HG03025 (cell line): Measurements from ENCODE around the gene BBS7.

Experiments
- ATAC-seq: cut with Tn5 transposase; IDR thresholded peaks from one replicate; pipeline ENCODE4 v1.9.1; 2021; ENCODE audit warnings: mild to moderate bottlenecking, moderate library complexity; ENCODE audit not compliant: unreplicated experiment, low FRiP score

BBS7 gene

DNA sequence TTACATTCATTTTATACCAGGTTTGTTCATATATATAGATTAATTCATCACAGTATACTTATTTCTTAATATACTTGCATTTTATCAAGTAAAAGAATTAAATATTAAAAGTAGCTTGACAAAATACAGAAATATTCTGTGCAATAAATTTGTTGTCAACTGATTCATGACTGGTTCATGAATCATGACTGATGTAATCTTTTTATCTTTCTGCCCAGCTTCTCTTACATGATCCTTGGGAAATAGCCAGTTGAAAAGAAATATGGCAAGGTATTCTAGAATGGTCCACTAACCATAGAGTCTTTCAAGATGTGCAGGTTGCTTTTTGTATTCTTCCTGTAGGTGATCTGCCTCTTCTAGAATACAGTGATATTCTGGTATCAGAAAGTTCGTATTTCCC is 42.4 kb downstream of the BBS7 start:
- ATAC-seq, result no peak

DNA sequence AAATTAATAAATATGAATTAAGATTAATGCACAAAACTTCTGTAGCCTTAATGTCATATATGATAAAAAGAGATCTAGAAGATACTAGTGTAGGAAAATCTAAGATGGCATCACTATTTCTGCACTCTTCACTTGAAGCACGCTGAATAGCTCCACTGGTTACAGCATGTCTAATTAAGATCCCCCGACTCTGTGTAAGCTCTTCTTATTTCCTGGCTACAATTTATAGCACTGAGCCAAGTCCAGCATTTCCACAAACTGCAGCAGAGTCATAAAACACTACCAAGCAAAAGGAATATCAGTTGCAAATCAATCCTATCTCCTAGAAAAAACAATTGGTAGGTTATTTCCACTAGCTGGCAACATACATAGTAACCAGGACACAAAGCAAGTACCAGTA is 45.3 kb downstream of the BBS7 start:
- ATAC-seq, result no peak

DNA sequence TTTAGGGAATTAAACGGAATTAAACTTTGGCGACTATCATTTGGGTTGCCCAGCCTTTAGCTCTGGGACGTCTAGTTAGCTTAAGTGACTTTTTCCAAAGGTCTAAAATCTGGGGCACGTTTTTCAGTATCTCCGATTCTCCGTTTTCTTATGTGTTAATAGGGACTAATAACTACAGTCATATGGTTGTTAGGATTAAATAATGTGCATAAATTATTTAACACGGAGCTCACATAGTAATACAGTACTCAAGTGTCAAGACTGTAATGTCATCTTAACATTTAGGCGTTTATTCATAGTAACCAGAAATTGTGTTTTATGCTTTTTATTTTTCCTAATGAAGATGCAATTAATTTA is 46.1 kb downstream of the BBS7 start:
- ATAC-seq, result no peak

DNA sequence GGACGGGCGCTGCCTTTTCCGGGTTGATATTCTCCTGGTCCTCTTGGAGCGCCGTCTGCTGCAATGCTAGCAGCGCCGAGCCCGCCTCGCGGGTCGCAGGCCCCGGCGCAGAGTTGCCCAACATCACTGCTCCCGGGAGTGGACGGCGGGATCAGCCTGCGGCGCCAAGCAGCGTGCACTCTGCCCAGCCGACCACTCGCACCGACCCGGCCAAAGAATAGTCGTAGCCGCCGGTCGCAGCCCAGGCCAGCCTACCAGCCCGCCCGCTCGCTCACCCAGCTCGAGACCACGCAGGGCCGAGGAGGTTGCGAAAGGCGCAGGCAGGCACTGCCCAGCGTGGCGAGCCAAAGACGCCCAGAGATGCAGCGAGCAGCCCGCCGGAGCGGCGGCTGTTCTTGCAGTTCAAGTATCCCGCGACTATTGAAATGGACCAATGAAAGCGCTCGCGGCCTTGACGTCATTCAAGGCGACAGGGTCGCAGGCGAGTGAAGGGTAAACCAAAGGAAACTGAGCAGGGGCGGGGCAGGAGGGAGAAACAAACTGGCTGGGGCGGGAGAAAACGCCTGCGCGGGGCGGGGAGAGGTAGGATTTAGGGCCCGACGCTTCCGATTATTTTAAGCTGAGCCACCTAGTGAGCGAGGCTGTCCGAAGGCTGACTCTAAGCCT is 46.6 kb downstream of the BBS7 start, which contains the start of gene CCNA2:
CCNA2 (minus strand) TSS at position 379 of the 666 bp plus-strand sequence; CDS start at position 124, 255 bp downstream.
- ATAC-seq, result peak; percentile 94

DNA sequence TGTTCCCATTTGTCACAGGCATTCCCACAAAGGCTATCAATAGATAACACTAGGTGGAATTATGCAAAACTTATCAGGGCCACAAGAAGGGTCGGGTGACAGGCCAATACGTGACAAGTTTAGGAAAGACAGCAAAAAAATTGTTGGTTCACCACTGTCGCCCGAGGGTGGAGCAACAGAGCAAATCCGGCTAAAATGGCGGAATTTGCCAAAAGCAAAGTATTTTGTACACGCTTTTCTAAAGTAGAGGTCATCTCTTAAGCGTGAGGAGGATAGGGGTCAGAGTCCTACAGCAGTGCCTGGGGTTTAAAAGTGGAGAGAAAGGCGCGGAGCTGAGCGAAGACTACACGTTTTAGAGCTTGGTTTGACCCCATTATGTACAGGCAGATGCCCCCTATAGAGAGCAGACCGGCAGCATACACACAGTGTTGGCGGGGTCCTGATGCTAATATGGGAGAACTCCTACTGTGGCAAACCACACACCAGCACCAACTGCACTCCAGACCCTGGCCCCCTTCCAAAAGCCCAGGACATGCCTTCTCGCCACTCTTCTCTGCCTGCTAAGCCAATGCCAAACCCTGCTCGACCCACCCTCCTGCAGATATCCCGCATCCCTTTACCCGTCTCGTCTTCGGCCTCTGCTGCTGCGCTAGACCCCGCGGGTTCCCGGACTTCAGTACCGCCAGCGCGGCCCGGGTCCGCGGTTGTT is 47.3 kb downstream of the BBS7 start:
- peak; percentile 50 for ATAC-seq

DNA sequence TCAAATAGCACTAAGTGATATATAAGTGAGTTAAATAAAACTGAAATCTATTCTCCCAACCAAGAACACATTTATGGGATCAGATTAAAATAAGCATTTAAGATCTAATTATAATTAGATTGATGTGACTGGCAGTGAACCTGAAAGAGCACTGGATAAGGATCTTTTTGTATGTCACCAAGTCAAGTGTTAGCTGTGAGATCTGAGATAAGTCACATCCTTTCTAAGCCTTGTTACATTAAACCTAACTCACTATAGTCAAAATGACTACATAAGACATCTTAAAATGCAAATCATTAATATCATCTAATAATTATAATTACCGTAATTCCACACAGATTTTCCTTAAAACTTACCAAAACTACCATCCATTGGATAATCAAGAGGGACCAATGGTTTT is 48.2 kb downstream of the BBS7 start:
- ATAC-seq, result no peak

DNA sequence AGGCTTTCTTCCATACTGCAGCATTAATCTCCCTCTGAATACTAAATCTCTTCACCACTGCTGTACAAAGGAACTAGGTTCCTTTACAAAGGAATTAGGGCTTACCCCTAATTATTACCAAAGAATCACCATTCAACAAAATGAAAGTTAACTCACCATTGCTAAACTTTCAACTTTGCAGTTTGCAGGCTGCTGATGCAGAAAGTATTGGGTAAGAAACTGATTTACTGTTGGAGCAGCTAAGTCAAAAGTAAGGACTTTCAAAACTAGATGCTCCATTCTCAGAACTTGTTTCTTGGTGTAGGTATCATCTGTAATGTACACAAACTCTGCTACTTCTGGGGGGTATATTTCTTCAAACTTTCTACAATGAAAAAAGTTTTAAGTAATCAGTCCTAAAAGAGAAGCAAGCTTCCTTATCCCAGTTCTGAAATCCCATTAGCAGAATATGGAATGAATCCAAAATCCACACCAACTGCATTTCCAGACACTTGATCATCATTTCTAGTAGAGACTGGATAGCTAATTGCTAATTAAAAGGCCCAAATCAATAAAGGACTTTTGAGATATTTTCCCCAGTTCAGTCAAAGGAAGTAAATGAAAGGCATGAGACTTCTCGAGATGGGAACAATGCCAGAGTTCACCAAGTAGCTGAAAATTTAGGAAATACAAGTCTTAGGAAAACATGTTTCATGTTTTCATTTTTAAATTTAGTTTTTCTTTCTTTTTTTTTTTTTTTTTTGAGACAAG is 50.9 kb downstream of the BBS7 start:
- ATAC-seq, result no peak

DNA sequence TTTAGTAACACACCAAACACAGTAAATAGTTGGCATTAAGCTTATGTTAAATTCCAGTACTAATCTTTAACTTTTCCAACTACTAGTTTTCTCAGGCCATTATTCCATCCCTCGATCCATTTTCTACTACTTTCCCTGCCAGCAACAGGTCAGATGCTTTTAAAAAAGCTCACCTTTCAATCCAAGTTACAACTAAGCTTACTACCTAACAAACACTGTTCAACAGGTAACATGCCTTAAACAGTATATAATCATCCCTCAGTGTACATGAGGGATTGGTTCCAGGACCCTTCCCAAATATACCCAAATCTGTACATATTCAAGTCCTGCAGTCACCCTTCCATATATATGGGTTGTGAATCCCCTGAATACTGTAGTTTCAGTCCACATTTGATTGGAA is 52.1 kb downstream of the BBS7 start:
- ATAC-seq, result no peak

DNA sequence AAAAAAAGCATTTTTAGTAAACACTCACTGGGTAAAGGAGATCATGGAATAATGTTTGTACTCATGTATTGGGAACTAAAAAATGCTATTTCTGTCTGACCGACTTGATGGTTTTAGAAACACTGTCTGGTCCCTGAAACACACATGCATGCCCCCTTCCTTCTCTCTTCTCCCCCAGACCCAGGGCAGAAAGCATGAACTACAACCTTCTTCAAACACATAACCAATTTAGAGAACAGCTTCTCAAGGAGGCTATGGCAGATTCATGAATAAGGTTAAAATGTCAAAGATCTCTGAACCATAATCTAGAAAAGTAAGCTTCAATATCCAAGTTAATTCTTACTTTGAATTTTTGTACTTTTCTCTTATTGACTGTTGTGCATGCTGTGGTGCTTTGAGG is 52.6 kb downstream of the BBS7 start:
- no peak for ATAC-seq

DNA sequence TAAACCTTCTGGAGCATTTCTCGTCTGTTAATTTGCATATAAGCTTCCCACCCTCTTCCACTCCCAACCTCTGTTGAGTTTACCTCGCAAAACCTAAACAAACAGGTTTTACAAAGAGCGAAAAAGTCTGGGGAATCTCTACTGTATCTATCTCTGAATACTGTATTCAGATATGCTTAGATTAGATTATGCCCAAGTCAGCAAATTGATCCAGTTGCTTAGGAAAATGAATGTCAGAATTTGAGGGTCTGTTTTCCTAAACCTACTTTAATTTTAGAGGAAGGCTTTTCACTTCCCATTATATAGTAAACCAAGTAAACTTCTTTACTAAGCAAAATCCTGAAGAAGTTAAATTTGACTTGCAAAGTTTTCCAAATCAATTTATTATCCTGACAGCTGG is 53.3 kb downstream of the BBS7 start:
- no peak for ATAC-seq

DNA sequence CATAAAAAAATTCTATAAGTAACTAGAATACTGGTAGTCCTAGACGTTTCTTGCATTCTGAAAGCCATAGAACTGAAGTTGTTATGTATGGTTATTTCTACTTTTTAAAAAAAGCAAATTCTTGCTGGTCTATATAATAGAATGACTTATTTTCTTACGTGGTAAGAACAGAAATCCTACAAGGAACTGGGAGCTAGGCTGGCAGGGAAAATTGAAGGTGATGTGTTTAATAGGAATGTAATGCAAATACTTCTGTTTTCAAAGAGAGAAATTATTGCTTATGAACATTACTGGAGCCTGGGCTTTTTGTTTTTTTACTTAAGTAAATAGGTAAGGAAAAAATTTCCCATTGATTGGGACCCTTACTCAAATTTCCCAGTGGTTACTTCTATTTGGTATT is 55.5 kb downstream of the BBS7 start:
- ATAC-seq, result no peak

DNA sequence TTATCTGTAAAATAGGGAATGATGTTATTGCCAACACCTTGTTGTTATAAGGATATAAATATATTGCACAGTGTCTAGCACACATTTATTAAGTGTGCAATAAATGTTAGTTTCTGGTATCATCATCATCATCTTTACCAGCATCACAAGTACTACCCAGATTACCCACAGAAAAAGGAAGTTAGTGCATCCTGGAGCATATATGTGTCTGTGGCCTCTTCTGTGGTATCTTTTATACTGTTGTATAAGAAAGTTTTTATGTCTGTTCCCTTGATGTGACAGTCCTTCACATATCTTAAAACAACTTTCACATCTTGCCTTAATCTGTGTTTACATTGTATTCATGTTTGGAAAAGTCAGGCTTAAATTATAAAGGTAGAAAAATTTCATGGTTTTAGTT is 59.2 kb downstream of the BBS7 start:
- ATAC-seq, result no peak

DNA sequence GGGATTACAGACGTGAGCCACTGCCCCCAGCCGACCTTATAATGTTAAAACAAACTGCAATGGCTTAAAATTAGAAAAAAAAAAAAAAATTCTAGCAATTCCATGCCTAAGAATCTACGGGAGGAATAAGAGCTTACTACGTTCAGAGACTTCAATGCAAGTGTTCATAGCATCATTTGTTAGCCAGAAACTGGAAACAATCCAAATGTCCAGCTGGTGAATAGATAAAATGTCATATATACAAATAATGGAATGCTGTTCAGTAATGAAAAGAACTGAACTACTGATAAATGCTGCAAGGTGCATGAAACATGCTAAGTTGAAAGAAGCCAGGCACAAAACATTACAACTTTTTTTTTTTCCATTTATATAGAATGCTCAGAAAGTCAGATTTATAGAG is 63.9 kb downstream of the BBS7 start:
- ATAC-seq, result no peak

DNA sequence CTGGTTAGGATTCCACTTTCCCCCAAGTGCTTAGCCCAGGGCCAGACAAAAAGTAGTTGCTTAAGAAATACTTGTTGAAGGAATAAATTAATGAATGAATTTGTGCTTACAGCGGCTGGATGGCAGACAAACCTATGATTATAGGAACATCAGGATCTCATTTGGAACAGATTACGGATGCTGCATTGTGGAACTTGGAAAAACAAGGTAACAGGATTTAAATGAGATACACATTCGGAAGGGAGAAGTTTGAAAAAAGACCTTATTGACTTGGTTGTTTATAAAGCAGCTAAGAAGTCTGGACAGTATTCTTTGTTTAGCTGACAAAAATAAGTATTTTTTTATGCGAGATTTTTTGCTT is 68.6 kb downstream of the BBS7 start:
- ATAC-seq, result no peak

DNA sequence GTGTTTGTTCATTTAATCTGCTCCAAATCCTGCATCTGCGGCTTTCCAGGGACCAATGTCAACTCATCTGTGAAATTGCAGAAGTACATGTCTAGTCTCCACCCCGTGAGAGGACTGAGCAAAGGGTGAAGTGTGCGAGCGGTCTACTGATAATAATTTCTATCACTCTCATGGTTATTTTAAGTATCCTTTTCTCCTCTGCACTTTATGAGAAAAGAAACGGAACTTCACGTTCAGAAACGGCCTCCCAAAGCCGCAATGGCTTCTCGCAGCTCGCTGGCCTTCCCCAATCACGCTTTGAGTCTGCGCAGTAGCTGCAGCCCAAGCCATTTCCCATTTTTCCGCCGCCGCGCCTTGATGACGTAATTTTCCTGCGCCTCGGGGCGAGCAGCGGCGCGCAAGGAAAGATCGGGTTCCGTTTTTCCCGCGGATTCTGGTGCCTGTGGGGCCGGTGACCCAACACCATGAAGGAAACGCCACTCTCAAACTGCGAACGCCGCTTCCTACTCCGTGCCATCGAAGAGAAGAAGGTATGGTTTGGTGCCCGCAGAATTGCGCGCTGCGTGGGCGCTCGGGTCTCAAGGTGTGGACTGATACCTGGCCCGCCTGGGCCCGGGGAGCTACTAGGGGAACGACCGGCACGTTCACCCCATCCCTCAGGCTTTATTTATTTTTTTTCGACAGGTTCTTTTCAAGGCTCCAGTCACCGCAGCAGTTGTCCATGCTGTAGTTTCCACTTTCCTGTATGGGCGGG is 69.1 kb downstream of the BBS7 start, which contains the start of gene EXOSC9:
EXOSC9 (plus strand) TSS at position 363 of the 754 bp plus-strand sequence; CDS start at position 465, 102 bp downstream.
- peak; percentile 90 for ATAC-seq

DNA sequence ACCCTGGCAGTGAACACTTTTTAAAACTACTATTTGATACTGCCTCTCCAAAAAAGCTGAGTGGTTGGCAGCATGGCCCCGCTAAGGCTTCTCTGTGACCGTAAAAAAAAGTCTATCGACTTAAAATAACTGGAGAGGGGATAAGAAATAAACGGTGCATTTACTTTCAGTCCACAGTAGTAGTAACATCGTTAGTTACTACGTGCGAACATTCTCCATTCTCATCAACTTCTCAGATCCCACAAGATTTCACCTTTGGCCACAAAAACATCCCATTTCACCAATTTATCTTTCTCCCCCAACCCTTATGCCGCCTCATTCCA is 69.7 kb downstream of the BBS7 start:
- ATAC-seq, result peak; percentile 26

DNA sequence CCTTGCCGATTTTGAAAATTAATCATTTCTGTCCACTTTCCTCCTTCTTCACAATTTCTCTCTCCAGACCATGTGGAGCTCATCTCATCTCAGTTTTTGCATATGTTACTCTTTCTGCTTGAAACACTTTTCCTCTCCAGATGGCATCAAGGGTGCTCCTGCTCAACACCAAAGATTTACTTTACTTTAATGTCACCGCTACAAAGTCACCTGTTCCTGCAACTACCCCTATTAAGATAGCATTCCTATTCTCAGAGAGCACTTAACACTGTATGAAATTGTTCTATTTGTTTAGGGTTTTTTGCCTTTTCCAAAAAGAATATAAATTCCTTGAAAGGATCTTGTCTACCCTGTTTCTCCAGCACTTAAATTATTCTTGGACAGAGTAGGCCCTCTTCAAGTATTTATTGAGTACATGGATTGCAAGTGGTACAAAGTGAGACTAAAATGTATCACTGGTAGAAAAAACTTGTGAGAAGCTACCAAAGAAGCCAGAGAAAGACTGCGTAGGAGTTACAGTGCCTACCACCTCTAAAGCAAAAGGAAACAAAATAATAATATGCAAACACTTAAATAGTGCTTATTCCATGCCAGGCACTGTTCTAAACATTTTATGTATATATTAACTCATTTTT is 70.3 kb downstream of the BBS7 start:
- ATAC-seq, result no peak

DNA sequence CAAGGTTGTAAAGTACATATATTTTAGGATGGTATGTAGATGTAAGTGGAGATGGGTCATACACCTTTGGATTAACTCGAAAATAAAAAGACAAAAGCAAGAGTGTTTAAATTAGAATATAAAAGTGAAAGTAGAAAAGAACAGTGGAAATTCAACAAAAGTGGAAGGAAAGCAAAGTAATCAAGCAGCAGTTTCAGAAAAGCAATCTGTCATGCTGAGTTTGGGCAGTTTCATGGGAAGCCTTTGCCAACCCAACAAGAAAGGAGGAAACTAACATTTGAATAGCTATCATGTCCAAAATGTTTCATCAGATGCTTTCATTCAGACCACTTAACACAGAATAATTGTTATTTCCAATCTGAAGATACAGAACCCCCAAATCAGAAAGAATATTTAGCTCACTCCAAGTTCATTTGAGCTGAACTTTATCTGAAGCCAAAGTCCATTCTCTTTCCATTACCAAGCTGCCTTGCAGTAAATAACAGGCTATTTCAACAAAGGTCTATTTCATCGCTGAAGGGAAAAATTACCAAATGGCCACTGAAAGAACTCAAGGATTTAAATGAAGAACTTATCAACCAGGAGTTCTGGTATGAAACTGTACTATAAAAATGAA is 71.0 kb downstream of the BBS7 start:
- no peak for ATAC-seq

DNA sequence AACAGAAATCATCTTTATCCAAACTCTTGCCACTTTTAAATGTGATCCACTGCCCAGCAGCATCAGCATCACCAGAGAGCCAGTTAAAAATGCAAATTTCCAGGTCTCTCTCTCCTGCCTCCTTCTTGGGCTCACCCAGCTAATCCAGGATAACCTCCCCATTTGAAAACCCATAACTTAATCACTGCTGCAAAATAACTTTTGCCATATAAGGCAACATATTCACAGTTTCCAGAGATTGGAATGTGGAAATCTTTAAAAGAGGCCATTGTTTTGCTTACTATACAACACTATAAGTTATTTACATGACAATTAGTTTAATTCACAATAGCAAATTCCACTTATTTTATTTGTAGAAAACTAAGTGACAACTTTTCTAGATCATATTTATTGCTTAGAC is 74.0 kb downstream of the BBS7 start:
- ATAC-seq, result no peak

DNA sequence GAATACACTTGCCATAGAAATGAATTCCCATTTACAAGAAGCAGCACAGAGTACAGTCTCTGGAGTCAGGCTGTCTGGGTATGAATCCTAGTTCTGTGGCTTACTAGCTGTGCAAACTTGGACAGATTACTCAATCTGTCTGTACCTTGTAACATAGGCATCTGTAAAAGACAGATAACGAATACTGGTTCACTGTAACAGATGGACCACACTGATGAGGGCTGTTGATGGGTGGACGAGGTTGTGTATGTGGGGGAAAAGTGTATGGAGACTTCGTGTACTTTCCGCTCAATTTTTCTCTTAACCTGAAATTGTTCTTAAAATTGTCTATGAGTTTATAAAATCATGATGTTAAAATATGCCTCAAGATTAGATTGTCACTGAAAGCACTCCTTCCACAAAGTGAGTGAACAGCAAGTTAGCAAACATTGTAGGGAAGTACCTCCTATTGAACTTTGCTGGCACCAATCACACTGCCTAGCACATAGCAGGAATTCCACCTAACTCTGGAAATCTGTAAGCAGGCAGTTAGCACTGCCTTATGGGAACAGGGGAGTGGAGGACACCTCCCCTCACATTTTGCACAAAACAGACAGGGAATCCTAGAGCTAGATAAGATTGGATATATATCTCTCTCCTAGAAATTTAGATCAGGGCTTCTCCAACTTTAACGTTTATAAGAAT is 75.6 kb downstream of the BBS7 start:
- ATAC-seq, result no peak
